Fibroblast of villous mesenchyme (primary cell): ENCODE data around the gene MAD2L1BP. TPM values are rescaled to one million over a fixed set of nuclear protein-coding genes. Genes with fewer than 3 reads are reported as not detected.

Source experiments
- DNase-seq: peaks from one replicate; pipeline ENCODE4 v3.0.0-alpha.2; 2010; ENCODE audit warnings: low read depth
- H3K4me3 ChIP-seq: 2 replicates; pipeline ENCODE4 v1.5.1; 2011; ENCODE audit warnings: low read depth, mild to moderate bottlenecking, low read length
- CTCF ChIP-seq: IDR thresholded peaks from 2 replicates; pipeline ENCODE4 v1.5.1; 2012; ENCODE audit warnings: low read depth, mild to moderate bottlenecking, low read length; ENCODE audit not compliant: insufficient read depth
- total RNA-seq: library from RNA; depleted of rRNA; stranded (reverse); fragments of >200 nt; gene quantifications from 2 replicates; pipeline ENCODE4 v1.2.3, GENCODE V29; 2012

Gene MAD2L1BP
- total RNA-seq, 1 donor, result 20.7 TPM

GRCh38 chr6:43671011-43671800 is 35.6 kb downstream of the MAD2L1BP start:
- no peak for DNase-seq
- H3K4me3 ChIP-seq, result no peak overlapping the region
- no peak for TF ChIP-seq CTCF

GRCh38 chr6:43671801-43672690 is 36.4 kb downstream of the MAD2L1BP start:
- H3K4me3 ChIP-seq, result no peak overlapping the region
- no peak for DNase-seq
- TF ChIP-seq CTCF, result no peak

- H3K4me3 ChIP-seq, result no peak overlapping the region
- TF ChIP-seq CTCF, result no peak
- DNase-seq, result no peak
Measured at GRCh38 chr6:43673444-43674084, 37.9 kb downstream of the MAD2L1BP start.

- no peak for TF ChIP-seq CTCF
- DNase-seq, result no peak
- no peak overlapping the region for H3K4me3 ChIP-seq
Measured at GRCh38 chr6:43674291-43674690, 38.7 kb downstream of the MAD2L1BP start.

GRCh38 chr6:43674921-43675320 is 39.3 kb downstream of the MAD2L1BP start:
- no peak for TF ChIP-seq CTCF
- H3K4me3 ChIP-seq, result no peak overlapping the region
- no peak for DNase-seq

GRCh38 chr6:43676962-43677606 is 41.4 kb downstream of the MAD2L1BP start:
- DNase-seq, result no peak
- no peak overlapping the region for H3K4me3 ChIP-seq
- no peak for TF ChIP-seq CTCF
